NCI-H446 (cell line): ENCODE data around the gene WBP1.

ENCODE experiments used
- DNase-seq, 2 experiments: peaks; one replicate each; lab custom pipeline; 2025; lab: John Stamatoyannopoulos, UW

Gene WBP1

DNA sequence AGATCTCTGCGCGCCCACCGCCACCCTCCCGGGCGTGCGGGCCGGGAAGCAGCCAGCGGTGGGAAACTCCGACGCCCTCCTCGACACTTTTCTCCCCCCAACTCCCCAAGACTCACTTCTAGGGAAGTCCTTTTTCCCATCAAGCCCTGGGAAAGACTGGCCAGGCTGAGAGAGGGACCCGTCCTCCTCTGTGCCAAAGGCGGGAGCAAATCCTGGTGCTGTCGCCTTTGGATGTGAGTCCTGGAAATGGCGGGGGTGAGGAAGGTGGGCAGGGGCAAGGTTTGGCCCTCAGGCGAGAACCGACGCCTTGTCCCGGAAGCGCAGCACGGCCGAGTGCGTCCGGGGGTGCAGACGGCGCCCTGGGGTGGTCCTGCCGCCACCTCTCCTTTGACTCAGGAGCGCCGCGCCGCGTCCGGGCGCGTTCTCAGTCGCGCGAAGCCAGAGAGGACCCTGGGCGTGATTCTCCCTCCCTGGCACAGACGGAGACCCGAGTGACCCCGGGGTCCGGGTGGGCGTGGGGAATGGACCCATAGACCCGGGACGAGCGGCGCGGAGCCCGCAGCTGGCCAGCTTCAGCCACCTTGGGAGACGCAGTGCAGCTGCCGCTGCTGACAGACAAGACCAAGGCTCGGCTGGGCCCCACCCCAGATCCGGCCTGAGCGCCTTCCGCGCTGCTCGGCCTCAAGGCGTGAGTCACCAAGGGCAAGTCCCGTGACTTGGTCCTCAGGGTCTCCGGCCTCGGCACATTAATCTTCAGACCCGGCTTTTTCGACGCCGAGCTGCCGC lies 44.7 kb downstream of the WBP1 start:
- no peak for DNase-seq

DNA sequence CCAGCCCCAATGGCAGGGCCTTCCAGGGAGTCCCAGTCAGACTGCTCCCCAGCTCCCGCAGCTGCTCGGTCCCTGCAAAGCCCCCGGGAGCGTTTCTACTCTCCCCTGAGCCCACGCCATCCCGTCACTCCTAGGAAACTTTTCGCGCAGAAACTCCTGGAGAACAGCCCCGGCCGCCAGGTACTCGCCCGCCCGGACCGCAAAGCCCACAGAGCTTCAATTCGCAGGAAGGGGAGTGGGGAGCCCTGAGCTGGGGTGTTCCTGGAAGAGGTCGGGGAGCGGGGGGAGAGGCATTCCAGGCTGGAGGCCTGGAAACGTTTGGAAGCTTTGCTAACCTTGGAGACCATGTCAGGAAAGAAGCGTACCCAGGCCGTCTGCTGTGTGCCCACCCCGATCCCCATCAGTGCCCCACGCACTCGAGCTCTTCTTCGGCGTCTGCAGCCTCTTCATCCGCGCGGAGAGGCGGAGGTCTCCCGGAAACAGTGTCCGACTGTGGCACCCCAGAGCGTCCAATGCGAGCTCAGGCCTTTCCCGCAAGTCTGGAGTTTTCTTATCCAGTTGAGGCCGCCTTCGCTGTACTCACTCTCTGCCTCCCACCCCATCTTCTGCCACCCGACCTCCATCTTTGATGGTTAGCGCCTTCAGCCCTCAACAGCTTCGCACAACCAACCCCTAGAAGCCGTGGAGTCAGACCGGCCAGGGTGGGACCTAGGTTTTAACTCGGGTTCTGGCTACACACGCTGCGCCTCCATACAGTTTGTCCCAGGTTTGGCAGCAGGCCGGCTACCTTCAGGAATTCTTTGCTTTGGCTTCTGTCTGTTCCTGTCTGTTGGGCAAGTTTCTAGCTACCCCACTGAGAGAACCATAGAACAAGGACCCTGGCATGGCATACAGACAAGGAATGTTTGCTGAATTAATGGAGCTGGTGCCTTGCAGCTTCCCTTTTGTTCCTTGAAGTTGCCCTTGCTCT lies 45.6 kb downstream of the WBP1 start:
- DNase-seq, result no peak

DNA sequence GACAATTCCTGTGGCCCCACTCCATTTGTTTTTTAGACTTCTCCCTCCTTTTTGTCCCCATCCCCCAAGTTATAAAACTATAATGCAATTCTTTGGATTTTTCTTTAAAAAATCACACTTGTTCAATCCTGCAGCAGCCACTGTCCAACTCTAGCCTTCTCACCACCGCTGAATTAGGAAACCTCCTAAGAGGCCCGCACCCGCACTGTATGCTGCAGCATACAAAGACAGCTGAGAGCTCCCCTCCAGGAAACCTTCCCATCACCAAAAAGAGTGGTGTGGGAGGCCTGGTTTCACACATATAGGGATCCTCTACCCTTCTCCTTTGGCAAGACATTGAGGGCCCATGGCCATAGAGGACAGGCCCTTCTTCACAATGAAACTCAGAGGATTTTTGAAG lies 46.4 kb downstream of the WBP1 start:
- no peak for DNase-seq

DNA sequence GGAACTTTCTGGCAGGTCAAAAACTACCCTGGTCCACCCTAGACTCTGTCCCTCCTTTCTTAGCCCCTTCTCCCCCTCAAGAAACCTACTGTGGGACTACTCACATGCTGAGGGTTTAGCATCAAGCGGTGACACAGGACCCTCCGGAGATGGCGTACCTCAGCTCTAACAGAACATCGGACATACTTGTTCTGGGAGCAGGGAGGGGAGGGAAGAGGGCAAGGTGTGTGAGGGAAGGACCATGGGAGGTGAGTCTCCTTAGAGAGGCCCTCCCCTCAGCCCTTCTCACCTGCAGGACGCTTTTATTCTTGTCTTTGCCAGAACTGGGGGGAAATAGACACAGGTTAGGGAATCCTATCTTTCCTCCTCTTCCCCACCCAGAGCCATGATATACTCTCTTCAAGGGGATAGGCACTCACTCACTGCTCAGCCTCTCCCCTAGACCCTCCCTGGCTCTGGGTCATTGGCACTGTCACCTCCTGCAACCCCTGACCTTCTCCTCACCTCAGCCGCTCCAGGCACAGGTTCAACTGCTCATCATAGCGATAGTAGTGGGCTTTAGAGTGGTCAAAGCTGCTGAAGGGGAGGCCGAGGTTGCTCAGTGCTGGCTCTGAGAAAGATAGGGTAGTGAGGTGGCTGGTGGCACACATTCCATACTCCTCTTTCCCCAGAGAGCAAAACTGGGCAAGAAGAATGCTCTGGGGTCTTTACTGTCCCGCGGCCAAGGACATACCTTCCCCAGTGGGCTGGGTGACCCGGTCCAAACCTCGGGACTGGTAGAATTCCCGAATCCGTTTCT lies 47.4 kb downstream of the WBP1 start:
- DNase-seq, result no peak

DNA sequence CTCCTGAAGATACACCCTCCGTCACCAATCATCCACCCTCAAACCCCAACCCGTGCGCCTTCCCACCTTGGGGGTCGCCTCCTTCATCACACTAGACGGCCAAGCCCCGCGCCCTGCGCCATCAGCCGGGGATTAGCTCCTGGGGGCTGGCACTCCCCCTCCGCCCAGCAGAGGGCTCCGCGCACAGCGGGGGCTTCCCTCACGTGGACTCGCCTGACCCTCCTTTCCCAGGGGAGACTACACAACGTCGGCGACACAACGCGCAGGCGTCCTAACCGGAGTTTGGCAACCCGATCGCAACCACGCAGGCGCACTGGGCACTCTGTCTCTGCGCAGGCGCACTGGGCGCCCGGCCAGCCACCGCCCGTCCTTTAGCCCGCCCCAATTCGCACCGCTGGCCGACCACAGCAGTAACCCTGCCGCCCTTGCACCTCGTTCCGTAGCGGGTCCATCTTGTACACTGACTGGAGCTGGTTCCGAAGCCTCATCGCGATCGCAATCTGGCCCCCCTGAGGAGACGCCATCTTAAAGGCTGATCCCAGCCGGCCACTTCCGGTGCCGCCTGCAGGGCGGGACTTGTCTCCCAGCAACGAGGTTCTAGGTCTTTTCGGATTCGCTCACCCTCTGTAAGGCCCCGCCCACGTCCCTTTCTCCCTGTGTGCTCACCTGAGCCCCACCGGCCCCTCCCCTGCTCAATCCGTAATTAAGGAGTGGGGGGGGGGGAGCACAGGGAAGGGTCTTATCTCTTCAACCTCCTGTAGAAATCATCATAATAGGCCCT lies 49.1 kb downstream of the WBP1 start, which contains the start of gene PCGF1:
Gene PCGF1 (minus strand): TSS at position 551 of the 781 bp plus-strand sequence. CDS start 27 bp downstream, at position 524.
- peak; percentile 93 to 97 for DNase-seq

DNA sequence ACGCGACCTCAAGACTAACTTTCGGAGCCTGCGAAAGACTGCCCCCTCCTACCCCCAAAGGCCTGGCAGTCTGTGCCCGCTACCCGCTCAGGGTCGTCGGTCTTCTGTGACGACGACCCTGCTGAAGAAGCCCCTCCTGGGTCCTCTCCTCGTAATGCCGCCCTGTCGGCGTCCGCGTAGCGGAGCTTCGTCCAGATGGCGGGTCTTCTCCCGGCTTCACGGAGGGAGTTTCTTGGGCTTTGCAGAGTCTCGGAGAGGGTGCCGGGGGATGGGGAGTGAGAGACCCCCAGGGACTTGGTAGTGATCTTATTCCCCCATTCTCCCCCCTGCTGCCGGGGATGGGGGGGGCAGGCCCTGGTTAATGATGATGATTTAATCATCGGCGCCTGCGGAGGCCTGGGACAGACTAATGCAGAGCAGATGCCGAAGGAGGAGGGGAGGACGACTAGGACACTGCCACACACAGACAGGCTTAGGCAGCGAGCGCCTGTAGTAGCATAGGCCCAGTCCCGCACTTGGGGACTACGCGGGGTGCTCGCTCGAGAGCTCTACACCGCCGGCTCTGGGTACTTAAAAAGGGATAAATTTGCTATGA lies 49.8 kb downstream of the WBP1 start:
- peak in 1 of 2 experiments; percentile 52 for DNase-seq

DNA sequence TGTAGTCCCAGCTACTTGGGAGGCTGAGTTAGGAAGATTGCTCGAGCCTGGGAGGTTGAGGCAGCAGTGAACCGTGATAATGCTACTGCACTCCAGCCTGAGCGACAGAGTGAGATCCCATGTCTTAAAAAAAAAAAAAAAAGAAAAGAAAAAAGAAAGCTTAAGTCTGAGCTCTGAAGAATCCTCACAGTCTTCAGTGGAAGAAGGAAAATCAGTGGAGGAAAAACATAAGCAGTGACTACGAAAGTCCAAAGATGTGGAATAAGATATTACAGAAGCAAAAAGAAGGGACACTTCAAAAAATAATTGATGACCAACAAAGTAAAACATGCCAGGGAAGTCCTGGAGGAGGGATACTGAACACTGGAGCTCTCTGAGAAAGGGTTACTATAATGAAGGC lies 52.0 kb downstream of the WBP1 start:
- no peak for DNase-seq
